ENCODE results near the gene ATRNL1. TPM values are rescaled to one million over a fixed set of nuclear protein-coding genes. Genes with fewer than 3 reads are reported as not detected.

ATRNL1 gene
- total RNA-seq, 4 donors from 2014 or later = 137 to 431 (median 202) TPM

DNA sequence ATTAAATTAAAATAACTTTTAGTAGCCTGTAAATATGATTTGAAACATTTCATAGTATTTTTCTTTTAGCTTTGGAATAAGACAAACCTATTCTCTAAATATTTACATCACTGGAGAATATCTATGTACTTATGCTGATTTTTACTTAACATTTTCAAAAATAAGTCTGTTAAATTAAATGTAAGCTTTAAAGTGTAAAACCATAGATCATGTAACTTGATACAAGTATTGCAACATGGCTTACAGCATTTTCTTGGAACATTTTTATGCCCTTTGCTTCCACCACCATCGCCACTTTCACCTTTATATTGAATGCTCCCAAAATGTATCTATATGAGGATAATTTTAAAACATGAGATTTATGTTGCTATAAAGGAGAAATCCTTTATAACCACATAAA is 752.8 kb downstream of the ATRNL1 start:
- intact Hi-C loops (cut with DNase I; ENCODE audit: low total_unique reads) = no loop called here

DNA sequence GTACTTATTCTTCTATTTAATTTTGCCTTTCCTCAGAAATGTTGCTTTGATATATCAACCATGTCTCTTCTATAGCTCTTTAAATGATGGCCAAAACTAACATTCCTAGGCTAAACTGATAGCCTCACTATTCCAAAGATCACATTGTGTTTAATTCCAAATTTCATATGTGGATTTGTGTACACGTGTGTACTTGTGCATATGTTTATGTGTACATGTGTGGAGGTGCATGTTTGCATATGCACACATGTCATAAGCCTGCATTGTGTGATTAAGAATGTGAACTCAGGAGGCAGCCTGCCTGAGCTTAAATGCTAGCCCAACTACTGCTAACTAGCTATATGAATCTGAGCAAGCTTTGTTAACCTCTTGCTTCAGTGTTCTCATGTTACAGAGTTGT is 753.4 kb downstream of the ATRNL1 start:
- intact Hi-C loops (cut with DNase I; ENCODE audit: low total_unique reads) = no loop called here
- H3K9me3 ChIP-seq = no peaks in the 10 kb centered on the region
- no peak overlapping the region for H3K27ac ChIP-seq
- no peak for DNase-seq
- no peaks in the 10 kb centered on the region for H3K27me3 ChIP-seq
- no peaks in the 10 kb centered on the region for H3K4me1 ChIP-seq
- TF ChIP-seq, protein P1, sequence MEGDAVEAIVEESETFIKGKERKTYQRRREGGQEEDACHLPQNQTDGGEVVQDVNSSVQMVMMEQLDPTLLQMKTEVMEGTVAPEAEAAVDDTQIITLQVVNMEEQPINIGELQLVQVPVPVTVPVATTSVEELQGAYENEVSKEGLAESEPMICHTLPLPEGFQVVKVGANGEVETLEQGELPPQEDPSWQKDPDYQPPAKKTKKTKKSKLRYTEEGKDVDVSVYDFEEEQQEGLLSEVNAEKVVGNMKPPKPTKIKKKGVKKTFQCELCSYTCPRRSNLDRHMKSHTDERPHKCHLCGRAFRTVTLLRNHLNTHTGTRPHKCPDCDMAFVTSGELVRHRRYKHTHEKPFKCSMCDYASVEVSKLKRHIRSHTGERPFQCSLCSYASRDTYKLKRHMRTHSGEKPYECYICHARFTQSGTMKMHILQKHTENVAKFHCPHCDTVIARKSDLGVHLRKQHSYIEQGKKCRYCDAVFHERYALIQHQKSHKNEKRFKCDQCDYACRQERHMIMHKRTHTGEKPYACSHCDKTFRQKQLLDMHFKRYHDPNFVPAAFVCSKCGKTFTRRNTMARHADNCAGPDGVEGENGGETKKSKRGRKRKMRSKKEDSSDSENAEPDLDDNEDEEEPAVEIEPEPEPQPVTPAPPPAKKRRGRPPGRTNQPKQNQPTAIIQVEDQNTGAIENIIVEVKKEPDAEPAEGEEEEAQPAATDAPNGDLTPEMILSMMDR (IDR thresholded peaks at IDR 0.05) = no peak
- no peak for TF ChIP-seq POLR2A (IDR thresholded peaks at IDR 0.05)
- H3K36me3 ChIP-seq = no peaks in the 10 kb centered on the region
- no peak overlapping the region for H3K4me3 ChIP-seq

More for the DNA sequence above, 752.8 kb downstream of the ATRNL1 start:
- Histone ChIP-seq H3K4me1 (no peaks in the 10 kb centered on the region), H3K4me3 (no peak overlapping the region), H3K27ac (no peak overlapping the region), H3K9me3 (no peaks in the 10 kb centered on the region), H3K27me3 (no peaks in the 10 kb centered on the region), H3K36me3 (no peaks in the 10 kb centered on the region)
- TF ChIP-seq POLR2A (IDR thresholded peaks at IDR 0.05) = no peak
- TF ChIP-seq, protein P1 (IDR thresholded peaks at IDR 0.05) = no peak
- DNase-seq = no peak

DNA sequence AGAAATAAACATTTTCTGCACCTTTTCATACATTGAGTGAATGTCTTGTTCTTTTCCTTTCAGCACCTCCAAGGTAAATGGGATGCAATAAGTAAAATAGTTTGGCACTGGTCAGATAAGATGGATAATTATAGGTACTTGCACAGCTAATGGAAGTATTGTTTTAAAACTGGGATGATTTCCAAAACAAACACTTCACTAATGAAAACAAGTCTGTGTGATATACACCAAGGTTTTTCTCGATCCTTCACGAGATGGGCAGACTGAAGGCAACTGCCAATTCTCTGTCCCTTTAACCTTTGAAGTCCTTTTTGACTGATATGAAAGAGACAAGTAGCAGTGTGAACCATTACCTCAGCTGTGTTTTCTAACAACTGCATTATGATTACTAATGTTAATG is 756.0 kb downstream of the ATRNL1 start:
- H3K4me3 ChIP-seq = no peak overlapping the region
- H3K9me3 ChIP-seq = no peaks in the 10 kb centered on the region
- DNase-seq = no peak
- H3K27ac ChIP-seq = no peak overlapping the region
- no peaks in the 10 kb centered on the region for H3K4me1 ChIP-seq
- no peaks in the 10 kb centered on the region for H3K36me3 ChIP-seq
- no peaks in the 10 kb centered on the region for H3K27me3 ChIP-seq
- TF ChIP-seq POLR2A (IDR thresholded peaks at IDR 0.05) = no peak
- TF ChIP-seq, protein P1 (IDR thresholded peaks at IDR 0.05) = no peak
- intact Hi-C loops (cut with DNase I; ENCODE audit: low total_unique reads) = no loop called here

DNA sequence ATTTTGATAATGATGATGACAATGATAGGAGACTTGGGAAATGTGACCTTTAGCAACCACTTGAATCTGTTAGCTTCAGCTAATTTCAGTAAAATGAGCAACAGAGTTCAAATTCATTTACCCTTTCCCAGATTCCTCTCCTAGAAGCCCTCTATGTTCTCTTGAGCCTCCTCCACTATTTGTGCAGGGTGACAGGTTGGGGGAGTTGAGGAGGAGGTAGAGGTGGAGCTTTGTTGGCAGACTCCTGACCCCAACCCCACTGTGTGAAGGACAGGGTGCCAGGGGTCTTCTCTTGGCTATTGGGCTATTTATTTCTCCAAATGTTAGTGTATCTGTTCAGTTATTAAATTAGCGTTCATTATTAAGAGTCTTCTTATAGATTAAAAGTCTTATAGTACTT is 757.5 kb downstream of the ATRNL1 start:
- intact Hi-C loops (cut with DNase I; ENCODE audit: low total_unique reads) = no loop called here
- Histone ChIP-seq H3K36me3 (no peaks in the 10 kb centered on the region), H3K27ac (no peak overlapping the region), H3K27me3 (no peaks in the 10 kb centered on the region), H3K9me3 (no peaks in the 10 kb centered on the region), H3K4me3 (no peak overlapping the region), H3K4me1 (no peaks in the 10 kb centered on the region)
- no peak for TF ChIP-seq POLR2A (IDR thresholded peaks at IDR 0.05)
- TF ChIP-seq, protein P1 (IDR thresholded peaks at IDR 0.05) = no peak
- DNase-seq = no peak

DNA sequence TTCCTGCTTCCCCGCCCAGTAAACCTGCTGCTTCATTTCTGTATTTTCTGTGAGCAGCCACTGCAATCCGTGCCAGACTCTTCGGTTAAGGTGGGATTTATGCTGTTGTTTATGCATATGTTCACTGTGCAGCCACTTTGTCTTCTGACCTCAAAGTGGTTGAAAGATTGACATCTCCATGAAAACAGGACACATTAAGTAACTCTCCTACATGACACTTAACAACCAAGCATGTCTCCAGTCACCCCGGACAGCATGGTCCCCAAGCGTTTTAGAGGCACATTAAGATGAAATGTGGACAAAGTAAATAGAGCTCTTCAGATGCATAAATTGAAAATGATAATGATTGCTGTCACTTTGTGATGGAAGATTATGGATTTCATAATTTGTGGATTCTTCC is 758.5 kb downstream of the ATRNL1 start:
- TF ChIP-seq POLR2A (IDR thresholded peaks at IDR 0.05) = no peak
- TF ChIP-seq, protein P1 (IDR thresholded peaks at IDR 0.05) = no peak
- intact Hi-C loops (cut with DNase I; ENCODE audit: low total_unique reads) = no loop called here
- DNase-seq = no peak
- no peak overlapping the region for H3K4me3 ChIP-seq
- H3K27me3 ChIP-seq = no peaks in the 10 kb centered on the region
- H3K9me3 ChIP-seq = no peaks in the 10 kb centered on the region
- H3K4me1 ChIP-seq = no peaks in the 10 kb centered on the region
- no peaks in the 10 kb centered on the region for H3K36me3 ChIP-seq
- no peak overlapping the region for H3K27ac ChIP-seq
